AG04450 (cell line): Measurements from ENCODE around the gene TECTA. TPM values are rescaled to one million over a fixed set of nuclear protein-coding genes. Genes with fewer than 3 reads are reported as not detected.

Source experiments
- CTCF ChIA-PET: fragments of 300-600, 350-600 bp; formaldehyde crosslinking; extraction: SDS; loops from one replicate; lab custom pipeline; 2022; ENCODE audit warnings: antibody characterized with exemption, inconsistent platforms; lab: Charles Lee
- POLR2A ChIA-PET: fragments of 350-600 bp; formaldehyde crosslinking; extraction: SDS; loops from one replicate; lab custom pipeline; 2021; ENCODE audit warnings: antibody characterized with exemption, inconsistent platforms; lab: Yijun Ruan, JAX
- DNase-seq: peaks from one replicate; pipeline ENCODE4 v3.0.0-alpha.2; 2011; ENCODE audit warnings: low read depth, low spot score
- H3K27ac ChIP-seq: one replicate; pipeline ENCODE4 v1.5.1; 2012; ENCODE audit warnings: low read depth, low read length, control low read depth
- H3K27me3 ChIP-seq: one replicate; pipeline ENCODE4 v1.6.0; 2012; ENCODE audit warnings: low read length; ENCODE audit not compliant: control insufficient read depth, insufficient read depth
- H3K4me3 ChIP-seq: 2 replicates; pipeline ENCODE4 v1.5.1; 2011; ENCODE audit warnings: mild to moderate bottlenecking, low read depth, low read length, control low read depth
- H3K9me3 ChIP-seq: 2 replicates; pipeline ENCODE4 v1.5.1; 2012; ENCODE audit warnings: low read length; ENCODE audit not compliant: control insufficient read depth, insufficient read depth
- CTCF ChIP-seq: IDR thresholded peaks from 2 replicates; pipeline ENCODE4 v1.5.1; 2011; ENCODE audit warnings: low read depth, low read length, control low read depth, inconsistent platforms
- polyA plus RNA-seq: library from polyadenylated mRNA; depleted of rRNA; stranded (reverse); fragments of >200 nt; gene quantifications from 2 replicates; pipeline ENCODE4 v1.2.3, GENCODE V29; 2011

Gene TECTA
- polyA plus RNA-seq, 1 experiment, result 0.37 TPM

GRCh38 chr11:121070951-121071845 lies 29.8 kb upstream of the TECTA start:
- Histone ChIP-seq H3K4me3 (no peak overlapping the region), H3K27me3 (no peaks in the 10 kb centered on the region), H3K27ac (no peak overlapping the region), H3K9me3 (no peaks in the 10 kb centered on the region)
- TF ChIP-seq CTCF, result no peak
- ChIA-PET CTCF (interaction anchor here (1.3 kb wide), 1 partner anchor 124 kb away, joined by 3 read pairs; no protein-coding TSS in a partner anchor), POLR2A (no interaction called here)
- no peak for DNase-seq

GRCh38 chr11:121071846-121072450 lies 29.1 kb upstream of the TECTA start:
- TF ChIP-seq CTCF, result no peak
- CTCF ChIA-PET, result interaction anchor here (1.3 kb wide), 1 partner anchor 123 kb away, joined by 3 read pairs; no protein-coding TSS in a partner anchor
- POLR2A ChIA-PET, result no interaction called here
- H3K9me3 ChIP-seq, result no peaks in the 10 kb centered on the region
- H3K27ac ChIP-seq, result no peak overlapping the region
- H3K4me3 ChIP-seq, result no peak overlapping the region
- no peak for DNase-seq
- no peaks in the 10 kb centered on the region for H3K27me3 ChIP-seq

- Histone ChIP-seq H3K27ac (no peak overlapping the region), H3K9me3 (no peaks in the 10 kb centered on the region), H3K4me3 (no peak overlapping the region), H3K27me3 (no peaks in the 10 kb centered on the region)
- CTCF ChIA-PET, result no interaction called here
- DNase-seq, result no peak
- no peak for TF ChIP-seq CTCF
- POLR2A ChIA-PET, result no interaction called here
Measured at GRCh38 chr11:121081321-121081720, 19.7 kb upstream of the TECTA start.

- ChIA-PET POLR2A (no interaction called here), CTCF (no interaction called here)
- TF ChIP-seq CTCF, result no peak
- H3K27me3 ChIP-seq, result no peaks in the 10 kb centered on the region
- H3K9me3 ChIP-seq, result no peaks in the 10 kb centered on the region
- H3K27ac ChIP-seq, result no peak overlapping the region
- H3K4me3 ChIP-seq, result no peak overlapping the region
- DNase-seq, result no peak
Measured at GRCh38 chr11:121082219-121082618, 18.8 kb upstream of the TECTA start.

- CTCF ChIA-PET, result no interaction called here
- no peak for DNase-seq
- Histone ChIP-seq H3K27ac (no peak overlapping the region), H3K4me3 (no peak overlapping the region), H3K9me3 (no peaks in the 10 kb centered on the region), H3K27me3 (no peaks in the 10 kb centered on the region)
- POLR2A ChIA-PET, result no interaction called here
- no peak for TF ChIP-seq CTCF
Measured at GRCh38 chr11:121082670-121083069, 18.4 kb upstream of the TECTA start.
